ENCODE measurements around the gene EPB41L2. TPM values are rescaled to one million over a fixed set of nuclear protein-coding genes. Genes with fewer than 3 reads are reported as not detected.

EPB41L2 gene
- total RNA-seq, 2 experiments from 2014 or later = 9.5 to 12.3 TPM

GRCh38 chr6:130932438-130932837 is 130.6 kb downstream of the EPB41L2 start:
- no peaks in the 10 kb centered on the region for H3K4me1 ChIP-seq (ENCODE audit: insufficient read depth, low read length)
- Mint-ChIP-seq H3K27ac (no peak overlapping the region), H3K36me3 (ENCODE audit: low read depth) (no peaks in the 10 kb centered on the region), H3K27me3 (no peaks in the 10 kb centered on the region), H3K4me1 (ENCODE audit: low read depth) (no peaks in the 10 kb centered on the region), H3K9me3 (peaks cover 2% of the 10 kb centered on the region), H3K4me3 (no peak overlapping the region)
- ATAC-seq (ENCODE audit: poor library complexity) (no peak), DNase-seq (no peak)
- intact Hi-C loops (cut with DNase I, micrococcal nuclease) = no loop called here
- POLR2A ChIA-PET = no interaction called here
- no peak overlapping the region for H3K4me3 ChIP-seq (ENCODE audit: low read length)
- CTCF ChIA-PET = interaction anchor here (1.0 kb wide), 1 partner anchor 9 kb away, joined by 3 read pairs; no protein-coding TSS in a partner anchor
- no peak for TF ChIP-seq CTCF (IDR thresholded peaks at IDR 0.05)
- H3K36me3 ChIP-seq (ENCODE audit: insufficient read depth, low read length) = no peaks in the 10 kb centered on the region
- no peaks in the 10 kb centered on the region for H3K9me3 ChIP-seq (ENCODE audit: control insufficient read depth in 1 of 2, insufficient read depth in 1 of 2, low read length in 2 of 2)
- H3K27me3 ChIP-seq (ENCODE audit: control insufficient read depth in 1 of 2, insufficient read depth in 2 of 2, low read length in 2 of 2) = no peaks in the 10 kb centered on the region
- no peak overlapping the region for H3K27ac ChIP-seq (ENCODE audit: low read depth in 1 of 2, low read length in 2 of 2)

GRCh38 chr6:130931683-130932082 is 131.4 kb downstream of the EPB41L2 start:
- Histone ChIP-seq H3K27ac (ENCODE audit: low read depth in 1 of 2, low read length in 2 of 2) (no peak overlapping the region), H3K4me3 (ENCODE audit: low read length) (no peak overlapping the region), H3K36me3 (ENCODE audit: insufficient read depth, low read length) (no peaks in the 10 kb centered on the region), H3K27me3 (ENCODE audit: control insufficient read depth in 1 of 2, insufficient read depth in 2 of 2, low read length in 2 of 2) (no peaks in the 10 kb centered on the region), H3K4me1 (ENCODE audit: insufficient read depth, low read length) (no peaks in the 10 kb centered on the region), H3K9me3 (ENCODE audit: control insufficient read depth in 1 of 2, insufficient read depth in 1 of 2, low read length in 2 of 2) (no peaks in the 10 kb centered on the region)
- DNase-seq = peak in 1 of 14 experiments; percentile 1
- Mint-ChIP-seq H3K9me3 (peaks cover 2% of the 10 kb centered on the region), H3K4me3 (no peak overlapping the region), H3K27me3 (no peaks in the 10 kb centered on the region), H3K27ac (no peak overlapping the region), H3K4me1 (ENCODE audit: low read depth) (no peaks in the 10 kb centered on the region), H3K36me3 (ENCODE audit: low read depth) (no peaks in the 10 kb centered on the region)
- ATAC-seq (ENCODE audit: poor library complexity) = no peak
- intact Hi-C loops (cut with DNase I, micrococcal nuclease) = no loop called here
- ChIA-PET CTCF (no interaction called here), POLR2A (no interaction called here)
- TF ChIP-seq CTCF (IDR thresholded peaks at IDR 0.05) = no peak

GRCh38 chr6:130929036-130929678 is 133.9 kb downstream of the EPB41L2 start:
- Mint-ChIP-seq H3K27me3 (no peaks in the 10 kb centered on the region), H3K9me3 (peaks cover 2% of the 10 kb centered on the region), H3K4me1 (ENCODE audit: low read depth) (no peaks in the 10 kb centered on the region), H3K36me3 (ENCODE audit: low read depth) (no peaks in the 10 kb centered on the region), H3K27ac (no peak overlapping the region), H3K4me3 (no peak overlapping the region)
- no peak overlapping the region for H3K4me3 ChIP-seq (ENCODE audit: low read length)
- no peaks in the 10 kb centered on the region for H3K36me3 ChIP-seq (ENCODE audit: insufficient read depth, low read length)
- CTCF ChIA-PET = interaction anchor here (1.1 kb wide), 1 partner anchor 44 kb away, joined by 3 read pairs; no protein-coding TSS in a partner anchor
- DNase-seq (no peak), ATAC-seq (ENCODE audit: poor library complexity) (no peak)
- H3K4me1 ChIP-seq (ENCODE audit: insufficient read depth, low read length) = no peaks in the 10 kb centered on the region
- no peaks in the 10 kb centered on the region for H3K9me3 ChIP-seq (ENCODE audit: control insufficient read depth in 1 of 2, insufficient read depth in 1 of 2, low read length in 2 of 2)
- POLR2A ChIA-PET = no interaction called here
- no peaks in the 10 kb centered on the region for H3K27me3 ChIP-seq (ENCODE audit: control insufficient read depth in 1 of 2, insufficient read depth in 2 of 2, low read length in 2 of 2)
- no peak overlapping the region for H3K27ac ChIP-seq (ENCODE audit: low read depth in 1 of 2, low read length in 2 of 2)
- TF ChIP-seq CTCF (IDR thresholded peaks at IDR 0.05) = no peak
- intact Hi-C loops (cut with DNase I, micrococcal nuclease) = no loop called here

Data from CD4-positive, alpha-beta T cell (primary cell).